ENCODE data around the gene PRG3.
A peak's percentile ranks its signal among the peaks of the same experiment; 100 is the strongest.
"Not testable (repeated sequence)": the region's sequence is repeated elsewhere in the genome, so short reads cannot be mapped to it uniquely, and the experiment has no call there.

Gene PRG3

GRCh38 chr11:57407941-57408475 lies 27.1 kb upstream of the PRG3 start:
- DNase-seq = no peak

DNA sequence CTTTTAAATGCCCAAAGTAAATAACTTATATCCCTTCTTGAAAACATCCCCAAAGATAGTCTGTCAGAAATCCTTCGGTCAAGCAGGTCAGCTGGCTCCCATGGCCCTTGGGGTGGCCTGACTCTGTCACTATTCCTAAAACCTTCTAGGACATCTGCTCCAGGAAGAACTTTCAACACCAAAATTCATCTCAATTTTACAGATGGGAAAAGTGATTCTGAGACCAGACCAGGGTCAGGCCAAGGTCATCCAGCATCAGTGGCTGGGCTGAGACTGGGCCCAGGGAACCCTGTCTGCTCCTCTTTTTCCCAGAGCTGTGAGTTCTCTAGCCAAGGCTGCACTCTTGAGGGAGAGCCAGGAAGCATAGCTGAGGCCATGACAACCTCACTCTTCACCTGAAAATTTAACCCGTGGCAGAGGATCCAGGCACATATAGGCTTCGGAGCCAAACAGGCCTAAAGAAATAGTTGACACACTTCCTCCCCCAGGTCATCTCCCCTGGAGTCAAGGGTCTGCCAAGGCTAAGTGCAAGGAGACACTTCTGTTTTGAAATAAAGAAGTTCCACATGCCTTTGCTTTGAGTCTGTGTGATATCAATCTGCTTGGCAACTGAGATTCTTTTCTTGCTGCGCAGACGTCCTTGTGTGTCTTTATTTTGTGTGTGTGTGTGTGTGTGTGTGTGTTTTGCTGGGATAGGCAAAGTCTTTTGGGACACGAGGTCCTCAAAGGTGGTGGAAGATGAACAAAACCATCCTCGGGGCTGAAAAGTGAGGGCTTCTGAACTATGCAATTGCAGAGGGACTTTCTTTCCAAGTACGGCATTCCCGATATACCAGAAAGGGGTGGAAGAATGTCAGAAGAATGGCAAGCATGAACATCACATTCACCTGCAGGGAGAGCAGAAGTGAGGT lies 26.3 kb upstream of the PRG3 start:
- no peak for DNase-seq

DNA sequence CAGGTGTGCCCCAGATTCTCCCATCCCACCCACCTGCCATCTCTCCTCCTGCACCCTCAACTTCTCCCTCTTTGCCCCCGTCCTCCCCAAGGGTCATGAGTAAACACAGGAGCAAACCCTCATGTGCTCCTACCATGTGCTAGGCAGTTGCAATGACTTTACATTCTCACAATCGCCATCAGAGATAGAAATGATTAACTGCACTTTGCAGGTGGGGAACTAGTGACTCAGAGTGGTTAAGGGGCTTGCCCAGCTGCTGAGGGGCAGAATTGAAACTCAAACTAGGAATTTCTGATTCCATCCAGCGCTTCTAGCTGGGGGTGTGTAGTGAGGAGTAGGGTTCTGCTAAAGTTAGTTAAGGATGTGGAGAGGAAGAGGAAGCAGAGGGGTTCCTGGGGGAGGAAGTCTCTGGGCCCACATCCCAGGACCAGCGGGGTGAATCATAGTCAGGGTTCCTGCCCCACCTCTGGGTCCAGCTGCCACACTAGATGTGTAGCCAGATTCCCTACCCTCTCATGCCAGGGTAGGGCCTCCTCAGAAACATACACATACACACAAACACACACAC lies 25.5 kb upstream of the PRG3 start:
- DNase-seq = no peak

DNA sequence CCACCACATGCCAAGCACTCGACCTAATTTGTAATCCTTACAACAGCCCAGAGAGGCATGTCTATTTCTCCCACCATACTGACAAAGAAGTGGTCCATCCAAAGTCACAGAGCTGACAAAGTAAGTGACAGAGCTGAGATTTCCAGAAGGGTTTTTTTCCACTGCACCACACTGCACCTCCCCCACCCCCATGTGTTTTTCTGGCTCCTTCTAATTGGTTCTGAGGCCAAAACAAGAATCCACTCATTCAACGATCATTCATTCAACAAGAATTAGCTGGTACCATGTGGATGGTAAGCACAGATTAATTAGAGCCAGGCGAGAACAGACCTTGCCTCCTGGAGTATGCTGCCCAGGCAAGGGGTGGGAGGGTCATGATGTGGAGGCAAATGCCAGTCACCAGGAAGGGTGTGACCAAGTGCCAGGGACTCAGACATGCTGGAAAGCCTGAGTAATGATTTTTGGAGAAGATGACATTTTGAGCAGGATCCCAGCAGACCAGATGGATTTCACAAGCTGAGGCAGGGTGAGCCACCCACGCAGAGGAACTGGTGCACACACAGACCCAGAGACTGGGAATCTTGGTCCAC lies 24.4 kb upstream of the PRG3 start:
- no peak for DNase-seq

DNA sequence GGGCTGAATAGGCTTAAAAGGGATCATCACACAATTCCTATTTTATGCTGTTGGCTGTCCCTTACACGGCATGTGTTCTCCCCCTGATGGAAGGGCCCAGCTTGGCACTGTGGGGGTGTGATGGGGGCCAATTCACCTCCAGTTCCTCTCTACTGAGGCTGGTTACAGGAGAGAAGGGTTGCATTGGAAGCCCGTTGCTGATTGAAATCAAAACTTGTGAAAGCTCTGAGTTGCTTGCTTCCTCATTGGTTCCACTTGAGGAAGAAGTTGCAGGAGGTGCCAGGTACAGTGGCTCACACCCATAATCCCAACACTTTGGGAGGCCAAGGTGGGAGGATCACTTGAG lies 22.8 kb upstream of the PRG3 start:
- no peak for DNase-seq

GRCh38 chr11:57403003-57403801 lies 22.3 kb upstream of the PRG3 start:
- not testable (repeated sequence) for DNase-seq

DNA sequence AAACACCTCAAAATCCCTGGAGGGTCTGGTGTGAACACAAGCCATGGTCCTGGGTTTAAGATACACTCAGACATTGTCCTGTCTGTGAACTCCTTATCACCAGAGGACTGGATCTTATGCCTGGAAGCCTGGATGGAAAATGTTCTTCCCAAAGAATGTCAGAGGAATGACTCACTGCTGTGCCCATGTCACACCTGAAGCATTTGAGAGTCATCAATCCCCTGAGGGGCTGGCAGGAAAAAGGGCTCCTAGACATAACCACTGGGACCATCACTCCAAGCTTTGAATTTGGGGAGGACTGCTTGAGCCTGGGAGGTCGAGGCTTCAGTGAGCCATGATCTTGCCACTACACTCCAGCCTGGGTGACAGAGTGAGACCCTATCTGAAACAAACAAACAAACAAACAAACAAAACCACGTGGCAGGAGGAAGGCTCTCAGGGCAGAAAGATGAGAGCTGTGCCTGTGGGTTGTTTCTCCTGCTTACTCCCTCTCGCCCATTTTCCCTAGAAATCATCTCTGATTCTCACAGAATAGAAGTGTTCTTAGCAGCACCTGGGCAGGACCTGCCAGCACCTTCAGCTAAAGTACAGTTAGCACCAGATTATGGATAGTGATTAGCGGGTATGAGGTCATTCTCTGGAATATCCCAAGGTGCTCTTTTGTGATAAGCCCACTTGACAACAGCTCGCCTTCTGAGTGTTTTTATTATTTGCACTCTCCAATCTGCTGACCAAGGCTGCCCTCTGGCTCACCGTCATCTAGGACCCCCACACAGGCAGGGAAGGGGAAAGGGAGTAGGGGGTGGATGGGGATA lies 21.4 kb upstream of the PRG3 start:
- no peak for DNase-seq

GRCh38 chr11:57399972-57400578 lies 19.1 kb upstream of the PRG3 start:
- DNase-seq = no peak

DNA sequence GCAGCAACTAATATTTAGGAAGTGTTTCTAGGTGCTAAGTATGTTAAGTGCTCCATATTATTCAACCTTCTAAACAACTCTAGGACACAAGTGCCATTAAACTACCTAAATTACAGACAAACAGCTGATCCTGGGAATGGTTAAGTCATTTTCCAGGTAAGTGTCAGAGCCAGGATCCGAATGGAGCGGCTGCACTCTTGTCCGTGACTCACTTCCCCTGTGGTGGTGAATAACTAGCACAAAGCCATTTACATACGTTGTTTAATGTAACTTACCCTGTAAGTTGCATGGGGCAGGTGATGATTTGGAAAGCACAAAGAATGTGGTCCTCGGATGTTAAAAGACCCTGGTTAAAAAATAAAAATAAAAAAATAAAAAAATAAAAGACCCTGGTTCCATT lies 18.3 kb upstream of the PRG3 start:
- no peak for DNase-seq

DNA sequence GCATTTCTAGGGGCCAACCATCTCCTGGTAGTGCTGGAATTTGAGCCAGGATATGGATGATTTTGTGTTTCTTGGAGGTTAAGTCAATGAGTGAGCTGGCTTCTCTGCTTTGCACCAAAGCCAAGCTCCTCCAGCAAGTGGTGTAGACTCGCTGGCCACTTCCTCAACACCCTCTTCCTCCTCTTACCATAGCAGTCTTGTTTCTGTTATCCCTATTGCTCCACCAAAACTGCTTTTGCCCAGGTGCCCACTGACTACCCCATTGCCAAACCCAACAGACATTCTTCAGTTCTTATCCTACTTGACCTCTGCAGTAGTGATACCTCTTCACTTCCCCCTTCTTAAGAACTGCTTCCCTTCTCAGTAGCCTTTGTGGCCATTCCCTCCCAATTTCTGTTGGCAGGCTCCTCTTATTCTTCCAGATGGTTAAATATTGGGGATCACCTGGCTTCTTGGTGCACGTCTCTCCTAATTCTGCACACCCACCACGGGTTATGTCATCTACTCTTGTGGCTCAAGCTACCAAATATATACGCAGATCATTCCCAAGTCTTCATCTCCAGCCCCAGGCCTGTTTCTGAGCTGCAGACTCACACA lies 16.5 kb upstream of the PRG3 start:
- no peak for DNase-seq

- DNase-seq = no peak
Observed at GRCh38 chr11:57396744-57397143, 15.8 kb upstream of the PRG3 start.

DNA sequence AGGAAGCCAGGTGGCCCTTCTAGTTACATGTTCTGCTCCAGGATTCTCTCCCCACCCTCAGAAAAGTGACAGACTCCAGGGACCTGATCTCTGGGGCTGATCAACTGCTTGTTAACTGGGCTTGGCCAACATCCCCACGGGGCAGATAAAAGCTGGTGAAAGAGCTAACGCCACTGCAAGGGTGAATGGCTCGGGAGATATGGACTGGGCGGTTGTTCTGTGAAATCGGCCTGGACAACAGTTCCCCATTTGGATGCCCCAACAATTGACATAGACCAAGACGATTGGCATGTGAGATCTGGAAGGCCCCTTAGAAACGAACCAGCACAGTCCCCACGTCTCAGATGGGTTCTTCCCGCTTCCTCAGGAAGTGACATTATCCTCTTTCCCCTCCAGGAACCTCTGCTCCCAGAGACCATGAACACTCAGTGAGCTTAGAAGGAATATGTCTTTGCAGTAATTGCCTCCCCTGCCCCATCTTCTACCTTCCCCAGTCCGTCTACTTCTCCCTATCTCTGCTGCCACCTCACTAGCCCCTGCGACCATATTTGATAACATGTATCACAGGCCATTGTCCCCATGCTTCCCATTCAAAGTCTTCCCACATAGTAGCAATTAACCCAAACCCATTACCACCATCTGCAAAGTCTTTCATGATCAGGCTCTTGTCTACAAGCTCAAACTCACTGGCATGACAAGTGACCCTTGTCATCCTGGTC lies 15.1 kb upstream of the PRG3 start:
- DNase-seq = no peak

DNA sequence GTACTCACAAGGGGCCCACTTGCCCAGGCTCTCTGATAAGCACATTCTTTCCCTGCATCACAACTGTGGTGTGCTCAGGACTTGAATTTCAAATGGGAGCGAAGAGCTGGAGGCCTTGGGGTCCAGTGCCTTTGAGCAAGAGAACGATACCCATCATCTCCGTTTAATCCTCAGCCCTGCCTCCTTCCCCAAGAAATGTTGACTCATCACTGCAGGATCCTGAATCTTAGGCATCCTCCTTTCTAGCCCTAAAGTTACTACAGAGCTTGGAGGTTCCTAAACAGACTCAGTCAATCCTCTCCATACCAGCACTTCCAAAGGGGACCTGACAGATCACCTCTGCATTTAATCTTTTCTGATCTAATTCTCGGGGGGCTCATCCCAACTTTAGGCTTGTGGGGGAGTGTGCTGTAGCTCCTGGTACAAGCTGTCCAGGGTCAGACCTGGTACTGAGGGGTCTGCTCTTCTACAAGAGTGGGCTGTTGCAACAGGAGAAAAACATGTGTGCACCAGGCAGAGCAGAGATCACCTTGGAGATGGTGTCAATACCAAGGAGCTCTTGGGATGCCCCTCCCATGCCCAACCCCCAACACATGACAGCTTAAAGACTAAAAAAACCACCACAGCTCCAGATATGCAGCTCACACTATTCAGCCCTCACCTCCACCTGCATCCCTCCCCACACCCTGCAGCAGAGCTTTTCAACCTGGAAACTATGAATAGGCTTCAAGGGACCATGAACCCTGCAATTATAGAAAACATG lies 13.4 kb upstream of the PRG3 start:
- no peak for DNase-seq

GRCh38 chr11:57392763-57393105 lies 11.8 kb upstream of the PRG3 start:
- no peak for DNase-seq

DNA sequence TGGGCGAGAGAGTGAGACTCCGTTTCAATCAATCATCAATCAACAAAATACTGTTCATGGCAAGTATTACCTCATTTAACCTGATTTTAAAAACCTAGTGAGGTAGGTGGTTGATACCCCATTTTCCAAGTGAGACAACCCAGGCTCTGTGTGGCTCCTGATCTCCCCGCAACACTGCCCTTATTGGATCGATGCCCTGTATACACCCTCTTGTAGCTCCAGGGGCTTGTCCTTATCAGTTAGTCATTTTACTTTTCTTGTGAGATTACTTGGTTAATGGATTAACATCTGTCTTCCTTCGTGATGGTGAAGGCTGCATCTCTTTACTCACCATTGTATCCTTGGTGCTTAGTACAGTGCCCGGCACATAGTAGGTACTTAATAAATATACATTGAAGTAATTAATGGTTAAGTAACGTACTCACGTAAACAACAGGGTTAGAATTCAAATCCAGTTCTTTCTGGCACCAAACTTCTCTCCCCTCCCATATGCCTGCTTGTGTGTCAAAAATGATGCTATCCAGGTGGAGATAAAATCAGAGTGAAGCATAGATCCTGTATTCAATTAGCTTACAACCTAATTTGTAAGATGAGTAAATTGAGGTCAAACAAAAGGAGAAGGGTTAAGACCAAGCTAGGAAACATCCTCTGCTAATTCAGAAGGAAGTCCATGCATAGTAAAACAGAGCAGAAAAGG lies 11.3 kb upstream of the PRG3 start:
- no peak for DNase-seq

DNA sequence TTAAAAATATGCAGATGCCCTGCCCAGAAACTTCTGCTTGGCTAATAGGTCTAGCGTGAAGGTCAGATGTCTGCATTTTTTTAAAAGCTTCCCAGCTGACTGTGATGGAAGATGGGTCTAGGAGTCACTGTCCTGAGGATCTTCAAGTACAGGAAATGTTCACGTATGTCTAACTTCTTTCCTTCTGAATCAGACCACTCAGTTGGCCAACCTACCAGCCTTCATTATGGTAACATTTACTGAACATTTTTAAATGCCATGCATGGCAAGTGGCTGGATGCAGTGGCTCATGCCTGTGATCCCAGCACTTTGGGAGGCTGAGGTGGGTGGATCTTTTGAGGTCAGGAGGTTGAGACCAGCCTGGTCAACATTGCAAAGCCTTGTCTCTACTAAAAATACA lies 10.6 kb upstream of the PRG3 start:
- DNase-seq = no peak

DNA sequence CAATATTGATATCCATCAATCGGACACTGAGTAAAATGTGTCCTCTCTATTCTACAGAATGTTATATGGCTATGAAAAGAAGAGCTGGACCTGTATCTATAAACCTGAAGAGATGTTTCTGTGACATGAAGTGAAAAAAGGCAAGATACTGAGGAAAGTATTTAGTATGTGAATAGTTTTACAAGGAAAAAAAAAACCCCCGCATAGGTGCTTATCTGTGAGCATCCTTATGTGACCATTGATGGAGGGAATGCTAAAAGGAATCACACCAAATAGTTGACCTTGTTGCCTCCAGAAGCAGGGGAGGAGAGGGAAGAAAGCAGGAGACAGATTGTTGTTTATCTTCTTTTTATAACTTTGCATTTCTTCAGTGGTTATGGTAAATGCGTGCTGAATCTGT lies 10.2 kb upstream of the PRG3 start:
- no peak for DNase-seq

- no peak for DNase-seq
Observed at GRCh38 chr11:57390535-57390934, 9.6 kb upstream of the PRG3 start, which contains the start of gene PRG2. TSS of gene PRG2 (minus strand) at chr11:57390650. CDS start at chr11:57389944, 706 bp downstream.

DNA sequence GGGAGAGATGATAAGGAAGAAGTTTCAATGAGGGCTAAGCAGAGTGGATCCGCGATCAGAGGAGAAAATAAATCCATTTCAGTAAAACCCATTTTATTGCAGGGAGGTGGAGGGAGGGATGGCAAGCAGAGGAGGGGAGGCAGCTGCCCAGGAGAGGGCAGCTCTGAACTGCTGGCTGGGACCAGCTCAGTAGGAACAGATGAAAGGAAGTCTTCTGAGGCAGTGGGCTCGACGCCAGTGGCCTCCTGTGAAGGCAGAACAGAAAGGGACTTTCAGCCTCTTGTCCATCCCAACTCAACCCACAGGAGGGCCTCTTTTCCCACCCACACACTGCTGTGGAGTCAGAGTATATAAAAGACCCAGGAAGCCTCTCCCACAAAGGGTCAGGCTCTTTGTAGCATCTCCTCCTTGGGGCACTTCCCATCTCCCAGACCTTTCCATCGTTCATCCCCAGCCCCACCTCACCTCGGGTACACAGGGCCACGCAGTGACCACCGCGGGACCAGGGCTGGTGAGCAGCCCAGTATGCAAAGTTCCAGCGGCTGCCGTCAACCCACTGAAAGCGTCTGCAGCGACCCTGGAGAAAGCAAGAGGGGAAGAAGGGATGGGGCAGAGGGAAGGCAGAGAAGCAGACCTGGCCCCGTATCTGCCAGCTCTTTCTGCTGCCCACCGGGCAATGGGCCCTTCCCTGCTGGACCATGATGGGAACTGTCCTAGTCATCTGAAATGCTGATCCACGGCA lies 6.5 kb upstream of the PRG3 start:
- DNase-seq = peak; percentile 11

All from fibroblast of upper back skin (primary cell).